ENCODE measurements around the gene TASP1.
"Not testable (repeated sequence)": the region's sequence is repeated elsewhere in the genome, so short reads cannot be mapped to it uniquely, and the experiment has no call there.

Gene TASP1

DNA sequence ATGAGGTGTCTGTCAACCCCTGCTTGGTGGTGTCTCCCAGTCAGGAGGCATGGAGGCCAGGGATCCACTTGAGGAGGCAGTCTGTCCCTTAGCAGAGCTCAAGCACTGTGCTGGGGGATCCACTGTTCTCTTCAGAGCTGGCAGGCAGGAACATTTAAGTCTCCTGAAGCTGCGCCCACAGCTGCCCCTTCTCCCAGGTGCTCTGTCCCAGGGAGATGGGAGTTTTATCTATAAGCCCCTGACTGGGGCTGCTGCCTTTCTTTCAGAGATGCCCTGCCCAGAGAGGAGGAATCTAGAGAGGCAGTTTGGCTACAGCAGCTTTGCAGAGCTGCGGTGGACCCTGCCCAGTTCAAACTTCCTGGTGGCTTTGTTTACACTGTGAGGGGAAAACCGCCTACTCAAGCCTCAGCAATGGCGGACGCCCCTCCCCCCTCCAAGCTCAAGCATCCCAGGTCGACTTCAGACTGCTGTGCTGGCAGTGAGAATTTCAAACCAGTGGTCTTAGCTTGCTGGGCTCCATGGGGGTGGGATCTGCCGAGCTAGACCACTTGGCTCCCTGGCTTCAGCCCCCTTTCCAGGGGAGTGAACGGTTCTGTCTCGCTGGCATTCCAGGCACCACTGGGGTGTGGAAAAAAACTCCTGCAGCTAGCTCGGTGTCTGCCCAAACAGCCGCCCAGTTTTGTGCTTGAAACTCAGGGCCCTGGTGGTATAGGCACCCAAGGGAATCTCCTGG, 258.1 kb downstream of the TASP1 start:
- 81 to 98% methylated on average over 6 to 9 of the region's 11 CpGs for WGBS, 2 experiments (ENCODE audit: insufficient coverage in 2 of 2)
- H3K27ac ChIP-seq (ENCODE audit: low read depth, low read length, severe bottlenecking); H3K9me3 ChIP-seq (ENCODE audit: control insufficient read depth, low read length); H3K4me1 ChIP-seq (ENCODE audit: control insufficient read depth, insufficient read depth, low read length, poor library complexity, severe bottlenecking); H3K4me3 ChIP-seq (ENCODE audit: extremely low read depth, insufficient read depth, low read length, poor library complexity, severe bottlenecking): not testable (repeated sequence)
- peaks cover 22% of the 10 kb centered on the region for H3K36me3 ChIP-seq (ENCODE audit: control insufficient read depth, insufficient read depth, low read length)

DNA sequence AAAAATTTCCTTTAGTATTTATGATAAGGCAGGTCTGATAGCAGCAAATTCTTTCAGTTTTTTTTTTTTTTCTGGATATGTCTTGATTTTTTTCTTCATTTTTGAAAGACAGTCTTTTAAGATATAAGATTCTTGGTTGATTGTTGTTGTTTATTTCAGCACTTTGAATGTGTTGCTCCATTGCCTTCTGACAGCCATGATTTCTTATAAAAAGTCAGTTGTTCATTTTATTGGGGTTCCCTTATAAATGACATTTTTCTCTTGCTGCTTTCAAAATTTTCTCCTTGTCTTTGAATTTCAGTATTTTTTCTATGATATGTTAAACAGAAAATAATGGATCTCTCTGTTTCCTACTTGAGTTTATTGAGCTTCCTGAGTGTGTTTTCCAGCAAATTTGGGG, 265.3 kb downstream of the TASP1 start:
- Histone ChIP-seq H3K4me1 (ENCODE audit: control insufficient read depth, insufficient read depth, low read length, poor library complexity, severe bottlenecking) (no peaks in the 10 kb centered on the region), H3K4me3 (ENCODE audit: extremely low read depth, insufficient read depth, low read length, poor library complexity, severe bottlenecking) (no peak overlapping the region), H3K36me3 (ENCODE audit: control insufficient read depth, insufficient read depth, low read length) (no peaks in the 10 kb centered on the region), H3K9me3 (ENCODE audit: control insufficient read depth, low read length) (no peaks in the 10 kb centered on the region), H3K27ac (ENCODE audit: low read depth, low read length, severe bottlenecking) (no peak overlapping the region)

DNA sequence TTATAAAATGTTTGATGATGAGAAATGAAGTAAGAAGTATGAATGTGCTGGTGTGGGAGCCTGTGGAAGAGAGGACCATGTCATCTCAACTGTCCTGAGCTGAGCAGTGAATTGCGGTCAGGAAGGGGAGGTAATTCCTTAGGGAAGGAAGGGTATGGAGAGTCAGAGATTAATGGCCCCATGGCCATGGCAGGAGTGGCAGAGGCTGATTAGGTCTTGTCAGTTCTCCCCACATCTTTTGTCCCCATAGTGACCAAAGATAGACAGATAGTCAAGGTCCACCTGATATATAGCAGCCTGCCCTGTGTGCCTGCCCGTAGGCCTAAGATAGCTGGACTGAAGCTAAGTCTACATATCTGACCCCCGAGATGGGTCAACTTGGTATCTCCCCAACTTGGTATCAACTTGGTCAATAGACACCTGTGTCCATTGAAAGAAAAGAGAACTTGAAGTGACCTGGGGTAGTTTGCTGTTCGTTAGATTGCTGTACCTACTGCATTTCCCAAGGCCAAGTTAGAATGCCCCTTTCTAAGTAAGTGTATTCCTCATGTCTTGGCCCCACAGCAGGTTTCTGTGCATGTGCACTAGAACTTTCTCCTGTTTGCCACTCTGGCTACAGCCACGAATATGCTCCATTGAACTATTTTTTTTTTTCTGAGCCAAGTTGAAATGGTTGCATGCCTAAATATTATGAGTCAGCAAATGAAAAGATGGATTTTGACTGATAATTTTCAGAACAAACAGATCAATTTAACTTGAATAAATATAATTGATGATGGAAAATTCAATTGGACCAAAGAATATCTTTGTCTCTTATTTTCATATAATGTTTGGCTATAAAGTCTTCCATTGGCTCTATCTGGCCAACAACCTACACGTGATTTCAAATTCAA, 274.2 kb downstream of the TASP1 start:
- no peak overlapping the region for H3K4me3 ChIP-seq (ENCODE audit: extremely low read depth, insufficient read depth, low read length, poor library complexity, severe bottlenecking)
- H3K9me3 ChIP-seq (ENCODE audit: control insufficient read depth, low read length), result no peaks in the 10 kb centered on the region
- H3K4me1 ChIP-seq (ENCODE audit: control insufficient read depth, insufficient read depth, low read length, poor library complexity, severe bottlenecking), result no peaks in the 10 kb centered on the region
- H3K36me3 ChIP-seq (ENCODE audit: control insufficient read depth, insufficient read depth, low read length), result no peaks in the 10 kb centered on the region
- no peak overlapping the region for H3K27ac ChIP-seq (ENCODE audit: low read depth, low read length, severe bottlenecking)
- 90 to 96% methylated on average over 4 to 5 of the region's 6 CpGs for WGBS, 2 experiments (ENCODE audit: insufficient coverage in 2 of 2)

DNA sequence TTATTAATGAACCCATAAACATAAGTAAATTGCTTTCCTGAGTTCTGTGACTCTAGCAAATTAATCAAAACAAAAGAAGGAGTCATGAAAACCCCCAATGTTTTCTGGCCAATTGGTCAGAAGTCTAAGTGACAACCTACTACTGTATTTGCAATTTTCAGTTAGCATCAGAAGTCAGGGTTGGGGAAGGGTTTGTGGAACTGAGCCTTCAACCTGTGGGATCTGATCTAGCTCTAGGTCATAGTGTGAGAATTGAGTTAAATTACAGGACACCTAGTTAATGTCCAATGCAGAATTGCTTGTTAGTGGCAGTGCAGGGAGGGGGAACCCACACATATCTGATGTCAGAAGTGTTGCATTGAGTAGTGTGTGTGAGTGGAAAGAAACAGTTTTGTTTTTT, 275.3 kb downstream of the TASP1 start:
- no peak overlapping the region for H3K4me3 ChIP-seq (ENCODE audit: extremely low read depth, insufficient read depth, low read length, poor library complexity, severe bottlenecking)
- H3K27ac ChIP-seq (ENCODE audit: low read depth, low read length, severe bottlenecking), result no peak overlapping the region
- no peaks in the 10 kb centered on the region for H3K4me1 ChIP-seq (ENCODE audit: control insufficient read depth, insufficient read depth, low read length, poor library complexity, severe bottlenecking)
- H3K9me3 ChIP-seq (ENCODE audit: control insufficient read depth, low read length), result no peaks in the 10 kb centered on the region
- H3K36me3 ChIP-seq (ENCODE audit: control insufficient read depth, insufficient read depth, low read length), result no peaks in the 10 kb centered on the region

DNA sequence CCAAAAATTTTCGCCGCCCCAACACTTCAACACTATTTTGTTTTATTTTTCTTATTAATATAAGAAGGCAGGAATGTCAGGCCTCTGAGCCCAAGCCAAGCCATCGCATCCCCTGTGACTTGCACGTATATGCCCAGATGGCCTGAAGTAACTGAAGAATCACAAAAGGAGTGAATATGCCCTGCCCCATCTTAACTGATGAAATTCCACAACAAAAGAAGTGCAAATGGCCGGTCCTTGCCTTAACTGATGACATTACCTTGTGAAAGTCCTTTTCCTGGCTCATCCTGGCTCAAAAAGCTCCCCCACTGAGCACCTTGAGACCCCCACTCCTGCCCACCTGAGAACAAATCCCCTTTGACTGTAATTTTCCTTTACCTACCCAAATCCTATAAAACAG, 276.6 kb downstream of the TASP1 start:
- H3K4me3 ChIP-seq (ENCODE audit: extremely low read depth, insufficient read depth, low read length, poor library complexity, severe bottlenecking); H3K36me3 ChIP-seq (ENCODE audit: control insufficient read depth, insufficient read depth, low read length); H3K27ac ChIP-seq (ENCODE audit: low read depth, low read length, severe bottlenecking); H3K9me3 ChIP-seq (ENCODE audit: control insufficient read depth, low read length); H3K4me1 ChIP-seq (ENCODE audit: control insufficient read depth, insufficient read depth, low read length, poor library complexity, severe bottlenecking): not testable (repeated sequence)
- WGBS, 2 experiments (ENCODE audit: insufficient coverage in 2 of 2), result 62 to 90% methylated on average over 1 to 2 of the region's 5 CpGs

DNA sequence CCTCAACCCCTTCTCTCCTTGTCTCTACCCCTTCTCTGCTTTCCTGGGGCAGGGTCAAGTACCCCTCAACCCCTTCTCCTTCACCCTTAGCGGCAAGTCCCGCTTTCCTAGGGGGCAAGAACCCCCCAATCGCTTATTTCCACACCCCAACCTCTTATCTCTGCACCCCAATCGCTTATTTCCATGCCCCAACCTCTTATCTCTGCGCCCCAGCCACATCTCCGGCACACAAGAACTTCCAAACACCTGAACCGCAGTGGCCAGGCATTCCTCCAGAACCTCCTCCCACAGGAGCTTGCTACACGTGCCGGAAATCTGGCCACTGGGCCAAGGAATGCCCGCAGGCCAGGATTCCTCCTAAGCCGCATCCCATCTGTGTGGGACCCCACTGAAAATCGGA, 279.8 kb downstream of the TASP1 start:
- not testable (repeated sequence) for H3K36me3 ChIP-seq (ENCODE audit: control insufficient read depth, insufficient read depth, low read length); H3K9me3 ChIP-seq (ENCODE audit: control insufficient read depth, low read length); H3K4me1 ChIP-seq (ENCODE audit: control insufficient read depth, insufficient read depth, low read length, poor library complexity, severe bottlenecking); H3K4me3 ChIP-seq (ENCODE audit: extremely low read depth, insufficient read depth, low read length, poor library complexity, severe bottlenecking); H3K27ac ChIP-seq (ENCODE audit: low read depth, low read length, severe bottlenecking)
- WGBS, 2 experiments (ENCODE audit: insufficient coverage in 2 of 2), result 67 to 100% methylated on average over 1 to 5 of the region's 12 CpGs

DNA sequence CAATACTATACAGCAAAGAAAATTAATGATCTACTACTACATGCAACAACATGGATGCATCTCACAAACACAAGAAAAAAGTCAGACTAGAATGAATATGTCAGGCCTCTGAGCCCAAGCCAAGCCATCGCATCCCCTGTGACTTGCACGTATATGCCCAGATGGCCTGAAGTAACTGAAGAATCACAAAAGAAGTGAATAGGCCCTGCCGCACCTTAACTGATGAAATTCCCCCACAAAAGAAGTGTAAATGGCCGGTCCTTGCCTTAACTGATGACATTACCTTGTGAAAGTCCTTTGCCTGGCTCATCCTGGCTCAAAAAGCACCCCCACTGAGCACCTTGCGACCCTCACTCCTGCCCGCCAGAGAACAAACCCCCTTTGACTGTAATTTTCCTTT, 280.9 kb downstream of the TASP1 start:
- not testable (repeated sequence) for H3K9me3 ChIP-seq (ENCODE audit: control insufficient read depth, low read length); H3K27ac ChIP-seq (ENCODE audit: low read depth, low read length, severe bottlenecking); H3K4me3 ChIP-seq (ENCODE audit: extremely low read depth, insufficient read depth, low read length, poor library complexity, severe bottlenecking); H3K4me1 ChIP-seq (ENCODE audit: control insufficient read depth, insufficient read depth, low read length, poor library complexity, severe bottlenecking); H3K36me3 ChIP-seq (ENCODE audit: control insufficient read depth, insufficient read depth, low read length)
- WGBS, 2 experiments (ENCODE audit: insufficient coverage in 2 of 2), result 90% methylated on average over 3 to 4 of the region's 6 CpGs

DNA sequence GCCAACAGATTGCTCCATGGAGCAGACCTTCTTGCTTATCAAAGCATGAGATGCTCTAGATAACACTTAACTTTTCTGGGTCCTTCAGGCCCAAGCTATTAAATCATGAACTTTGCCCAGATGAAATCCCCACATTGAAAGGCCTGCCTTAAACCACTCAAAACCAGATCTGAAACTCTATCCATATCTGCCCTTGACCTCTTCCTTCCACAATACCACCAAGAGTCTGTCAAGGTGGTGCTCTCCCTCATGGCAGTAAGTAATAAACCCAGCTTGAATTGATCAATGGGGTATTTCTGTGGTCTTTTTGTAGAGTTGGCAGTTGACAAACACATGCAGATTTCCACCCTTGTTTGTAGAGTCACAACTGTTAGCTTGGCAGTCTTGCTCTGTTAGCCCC, 282.1 kb downstream of the TASP1 start:
- Histone ChIP-seq H3K4me3 (ENCODE audit: extremely low read depth, insufficient read depth, low read length, poor library complexity, severe bottlenecking) (no peak overlapping the region), H3K36me3 (ENCODE audit: control insufficient read depth, insufficient read depth, low read length) (no peaks in the 10 kb centered on the region), H3K27ac (ENCODE audit: low read depth, low read length, severe bottlenecking) (no peak overlapping the region), H3K4me1 (ENCODE audit: control insufficient read depth, insufficient read depth, low read length, poor library complexity, severe bottlenecking) (no peaks in the 10 kb centered on the region), H3K9me3 (ENCODE audit: control insufficient read depth, low read length) (no peaks in the 10 kb centered on the region)

DNA sequence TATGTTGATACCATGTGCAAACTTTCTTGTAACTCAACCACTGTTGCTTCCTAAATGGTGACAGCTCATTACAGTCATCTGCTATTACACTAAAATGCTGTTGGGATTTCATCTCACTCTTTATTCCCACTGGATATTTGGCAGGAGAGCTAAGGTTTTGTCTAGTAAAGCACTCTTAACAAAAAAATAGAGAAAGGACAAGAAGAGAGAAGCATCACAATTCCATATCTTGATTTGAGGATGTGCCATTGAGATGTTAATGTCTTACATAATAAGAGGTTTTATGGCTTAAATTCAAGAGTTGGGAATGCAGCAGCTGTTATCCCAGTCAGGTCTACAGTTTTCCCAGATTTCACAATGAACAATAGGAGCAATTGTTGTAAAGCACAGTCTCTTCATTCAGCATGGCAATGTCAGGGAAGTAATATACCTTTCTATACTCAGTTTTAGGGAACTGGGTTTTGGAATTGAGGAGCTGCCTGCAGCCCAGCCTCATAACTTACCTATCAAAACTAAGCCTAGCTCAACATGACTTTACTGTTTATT, 282.7 kb downstream of the TASP1 start:
- Histone ChIP-seq H3K4me3 (ENCODE audit: extremely low read depth, insufficient read depth, low read length, poor library complexity, severe bottlenecking) (no peak overlapping the region), H3K36me3 (ENCODE audit: control insufficient read depth, insufficient read depth, low read length) (no peaks in the 10 kb centered on the region), H3K4me1 (ENCODE audit: control insufficient read depth, insufficient read depth, low read length, poor library complexity, severe bottlenecking) (no peaks in the 10 kb centered on the region), H3K27ac (ENCODE audit: low read depth, low read length, severe bottlenecking) (no peak overlapping the region), H3K9me3 (ENCODE audit: control insufficient read depth, low read length) (no peaks in the 10 kb centered on the region)

DNA sequence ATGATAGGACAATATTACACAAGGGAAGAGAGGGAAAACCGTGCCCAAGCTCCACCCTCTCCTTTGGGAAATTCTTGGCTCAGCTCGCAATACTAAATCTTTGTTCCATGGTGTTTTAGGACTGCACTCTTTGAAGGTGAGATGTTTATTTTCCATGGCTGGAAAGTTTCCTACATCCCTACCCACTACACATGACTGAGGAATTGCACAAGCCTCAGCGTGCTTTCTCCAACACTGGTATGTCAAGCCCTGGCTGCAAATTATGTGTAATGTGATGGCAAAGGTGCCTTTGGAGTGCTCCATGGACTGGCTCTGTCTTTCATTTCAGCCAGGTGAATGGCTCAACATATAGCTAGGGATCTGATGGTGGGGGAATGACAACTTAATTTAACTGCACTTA, 283.3 kb downstream of the TASP1 start:
- no peaks in the 10 kb centered on the region for H3K9me3 ChIP-seq (ENCODE audit: control insufficient read depth, low read length)
- H3K4me1 ChIP-seq (ENCODE audit: control insufficient read depth, insufficient read depth, low read length, poor library complexity, severe bottlenecking), result no peaks in the 10 kb centered on the region
- H3K36me3 ChIP-seq (ENCODE audit: control insufficient read depth, insufficient read depth, low read length), result no peaks in the 10 kb centered on the region
- H3K27ac ChIP-seq (ENCODE audit: low read depth, low read length, severe bottlenecking), result no peak overlapping the region
- 100% methylated on average over 1 of the region's 3 CpGs; no CpG with 5 or more reads in 1 of the 2 experiments for WGBS, 2 experiments (ENCODE audit: insufficient coverage in 2 of 2)
- H3K4me3 ChIP-seq (ENCODE audit: extremely low read depth, insufficient read depth, low read length, poor library complexity, severe bottlenecking), result no peak overlapping the region

DNA sequence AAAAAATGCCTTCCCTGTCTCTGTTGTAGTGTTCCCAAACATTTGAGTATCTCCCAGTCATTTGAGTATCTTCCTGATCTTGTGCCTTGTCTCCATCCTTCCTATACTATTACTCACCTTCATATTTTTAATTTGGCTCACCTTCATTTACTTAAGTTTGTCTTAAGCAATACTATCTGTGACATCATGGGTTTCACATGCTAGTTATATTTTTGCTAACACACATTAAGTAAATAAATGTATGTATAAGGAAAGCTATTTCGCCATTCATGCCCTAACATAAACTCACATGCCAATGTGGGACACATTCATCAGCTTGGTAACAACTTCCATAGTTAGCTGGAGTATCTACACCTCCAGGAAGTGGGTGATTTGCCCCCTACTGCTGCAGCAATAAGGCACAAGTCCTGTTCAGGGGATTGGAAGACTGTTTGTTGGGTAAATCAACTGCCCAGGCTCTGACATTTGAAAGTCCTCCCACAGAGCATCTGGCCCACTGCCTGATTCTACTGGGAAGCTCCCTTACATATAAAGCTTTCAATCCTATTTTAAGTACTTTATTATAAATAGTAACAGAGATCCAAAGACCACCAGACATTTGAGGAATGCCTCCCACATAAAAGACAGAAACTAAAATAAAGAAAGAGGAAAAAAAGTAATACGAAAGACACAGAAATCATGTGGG, 285.3 kb downstream of the TASP1 start:
- H3K36me3 ChIP-seq (ENCODE audit: control insufficient read depth, insufficient read depth, low read length), result no peaks in the 10 kb centered on the region
- no peaks in the 10 kb centered on the region for H3K9me3 ChIP-seq (ENCODE audit: control insufficient read depth, low read length)
- WGBS, 2 experiments (ENCODE audit: insufficient coverage in 2 of 2), result no CpG with 5 or more reads among the region's 2 CpGs
- H3K27ac ChIP-seq (ENCODE audit: low read depth, low read length, severe bottlenecking), result no peak overlapping the region
- H3K4me1 ChIP-seq (ENCODE audit: control insufficient read depth, insufficient read depth, low read length, poor library complexity, severe bottlenecking), result peaks cover 6% of the 10 kb centered on the region
- H3K4me3 ChIP-seq (ENCODE audit: extremely low read depth, insufficient read depth, low read length, poor library complexity, severe bottlenecking), result no peak overlapping the region
